Activated CD4-positive, alpha-beta T cell treated with anti-CD3 and anti-CD28 coated beads, Interleukin-2, amount 10 ng/mL, durations not matched to agents 7 days and 5 days (primary cell): ENCODE results near the gene ARHGAP26. TPM values are rescaled to one million over a fixed set of nuclear protein-coding genes. Genes with fewer than 3 reads are reported as not detected.

Experiments used
- CTCF ChIA-PET: fragments of 350-600 bp; sonication (Branson Sonifier 250); formaldehyde crosslinking; loops from one replicate; lab custom pipeline; 2021; ENCODE audit warnings: antibody characterized with exemption; lab: Charles Lee
- POLR2A ChIA-PET: fragments of 350-600 bp; sonication (Branson Sonifier 250); formaldehyde crosslinking; loops from one replicate; lab custom pipeline; 2021; ENCODE audit warnings: antibody characterized with exemption; lab: Charles Lee
- DNase-seq: peaks from one replicate; pipeline ENCODE4 v3.0.0-alpha.2; 2020
- H3K27ac Mint-ChIP-seq: one replicate; pipeline ENCODE4 v1.8.0; 2021; ENCODE audit warnings: mild to moderate bottlenecking, moderate library complexity, mixed read lengths
- H3K27me3 Mint-ChIP-seq: one replicate; pipeline ENCODE4 v1.8.0; 2021; ENCODE audit warnings: mixed read lengths
- H3K36me3 Mint-ChIP-seq: one replicate; pipeline ENCODE4 v1.8.0; 2021; ENCODE audit warnings: low read depth, mixed read lengths
- H3K4me1 Mint-ChIP-seq: one replicate; pipeline ENCODE4 v1.8.0; 2021; ENCODE audit warnings: mixed read lengths
- H3K4me3 Mint-ChIP-seq: one replicate; pipeline ENCODE4 v1.8.0; 2021; ENCODE audit warnings: mild to moderate bottlenecking, moderate library complexity, mixed read lengths
- H3K9me3 Mint-ChIP-seq: one replicate; pipeline ENCODE4 v1.8.0; 2021; ENCODE audit warnings: mixed read lengths
- total RNA-seq, 2 experiments: library from RNA; stranded (reverse); gene quantifications; one replicate each; pipeline ENCODE4 v1.2.3, GENCODE V29; 2021

The ARHGAP26 gene
- total RNA-seq, 2 experiments from 2014 or later: 21.0 to 21.5 TPM

DNA sequence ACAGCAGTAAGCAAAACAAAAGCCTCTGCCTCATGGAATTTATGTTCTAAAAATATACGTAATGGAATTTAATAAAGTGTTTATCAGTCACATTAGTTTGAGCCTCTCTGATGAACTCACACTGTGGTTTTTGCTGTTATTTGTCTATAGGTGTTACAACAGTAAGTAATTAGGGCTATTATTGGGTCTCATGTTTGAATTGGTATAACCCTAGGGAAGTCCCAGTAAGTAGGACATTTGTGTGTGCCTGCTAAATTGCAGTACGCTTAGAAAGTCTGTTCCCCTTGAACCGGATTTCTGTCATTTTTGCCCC lies 435.7 kb downstream of the ARHGAP26 start:
- Mint-ChIP-seq H3K9me3 (peaks cover 6% of the 10 kb centered on the region), H3K27ac (no peak overlapping the region), H3K4me1 (peaks cover 6% of the 10 kb centered on the region), H3K27me3 (no peaks in the 10 kb centered on the region), H3K4me3 (no peak overlapping the region), H3K36me3 (peaks cover 15% of the 10 kb centered on the region)
- no peak for DNase-seq
- ChIA-PET POLR2A (no interaction called here), CTCF (interaction anchor here (1.1 kb wide), 1 partner anchor 19 kb away, joined by 3 read pairs; no protein-coding TSS in a partner anchor)

DNA sequence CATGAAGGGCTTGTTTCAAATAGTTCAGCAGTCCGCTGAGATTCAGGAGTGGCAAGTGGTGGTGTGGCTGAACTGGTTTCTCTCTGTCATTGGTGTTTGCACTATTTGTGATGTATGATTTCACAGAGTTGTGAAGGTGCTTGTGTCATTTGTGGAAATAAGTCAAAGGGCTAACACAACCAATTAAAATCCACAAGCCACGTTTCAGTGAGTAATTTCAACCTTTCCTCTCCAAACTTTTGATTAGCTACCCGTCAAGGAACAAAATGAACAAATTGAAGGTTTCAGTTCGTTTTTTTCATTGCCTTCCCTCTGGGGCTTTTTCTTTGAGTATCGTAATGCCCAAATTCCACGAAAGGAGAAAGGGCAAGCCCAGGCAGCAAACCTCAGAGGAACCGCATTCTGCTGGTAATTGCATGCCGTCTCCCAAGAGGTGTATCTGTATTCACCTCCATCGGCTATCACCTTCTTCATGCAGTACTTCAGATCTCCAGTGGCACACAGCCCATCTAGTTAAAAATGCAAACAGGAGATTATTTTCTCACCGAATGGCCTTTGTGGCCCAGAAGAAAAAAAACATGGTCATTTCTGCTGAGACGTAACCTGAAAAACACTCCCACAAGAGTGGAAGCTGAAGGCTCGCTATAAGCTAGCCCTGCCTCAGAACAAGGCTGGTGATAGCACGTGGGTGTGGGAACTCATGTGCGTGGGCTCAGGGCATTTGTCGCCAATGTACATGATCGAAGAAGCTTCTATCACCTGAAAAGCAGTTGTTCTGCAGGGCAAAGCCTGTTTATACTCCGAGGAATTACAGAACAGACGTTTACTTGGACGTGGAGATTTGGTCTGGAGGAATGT lies 436.2 kb downstream of the ARHGAP26 start:
- peaks cover 6% of the 10 kb centered on the region for H3K4me1 Mint-ChIP-seq
- POLR2A ChIA-PET: no interaction called here
- DNase-seq: no peak
- CTCF ChIA-PET: interaction anchor here (0.6 to 1.2 kb wide), 3 partner anchors 15 to 938 kb away, joined by 3 to 4 read pairs (median 3); no protein-coding TSS in a partner anchor
- H3K9me3 Mint-ChIP-seq: peaks cover 6% of the 10 kb centered on the region
- no peaks in the 10 kb centered on the region for H3K27me3 Mint-ChIP-seq
- H3K36me3 Mint-ChIP-seq: peaks cover 14% of the 10 kb centered on the region
- H3K4me3 Mint-ChIP-seq: no peak overlapping the region
- no peak overlapping the region for H3K27ac Mint-ChIP-seq

DNA sequence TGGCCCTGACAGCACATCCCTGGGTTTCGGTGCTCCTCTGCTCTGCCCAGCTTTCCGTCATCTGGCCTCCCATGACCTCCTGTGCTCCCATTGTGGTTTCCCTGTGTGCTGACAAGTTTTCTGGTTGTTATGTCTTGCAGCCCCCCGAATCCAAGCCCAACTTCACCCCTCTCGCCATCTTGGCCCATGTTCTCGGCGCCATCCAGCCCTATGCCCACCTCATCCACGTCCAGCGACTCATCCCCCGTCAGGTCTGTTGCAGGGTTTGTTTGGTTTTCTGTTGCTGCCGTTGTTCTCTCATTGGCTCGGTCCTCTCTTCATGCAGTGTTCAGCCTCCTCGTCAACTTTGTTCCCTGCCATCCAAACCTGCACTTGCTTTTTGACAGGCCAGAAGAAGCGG lies 436.9 kb downstream of the ARHGAP26 start:
- POLR2A ChIA-PET: no interaction called here
- Mint-ChIP-seq H3K27ac (no peak overlapping the region), H3K4me3 (no peak overlapping the region), H3K4me1 (peaks cover 6% of the 10 kb centered on the region), H3K36me3 (peaks cover 13% of the 10 kb centered on the region), H3K27me3 (no peaks in the 10 kb centered on the region), H3K9me3 (peaks cover 6% of the 10 kb centered on the region)
- CTCF ChIA-PET: interaction anchor here (0.6 to 2.2 kb wide), 3 partner anchors 14 to 938 kb away, joined by 3 to 6 read pairs (median 4); no protein-coding TSS in a partner anchor
- no peak for DNase-seq

DNA sequence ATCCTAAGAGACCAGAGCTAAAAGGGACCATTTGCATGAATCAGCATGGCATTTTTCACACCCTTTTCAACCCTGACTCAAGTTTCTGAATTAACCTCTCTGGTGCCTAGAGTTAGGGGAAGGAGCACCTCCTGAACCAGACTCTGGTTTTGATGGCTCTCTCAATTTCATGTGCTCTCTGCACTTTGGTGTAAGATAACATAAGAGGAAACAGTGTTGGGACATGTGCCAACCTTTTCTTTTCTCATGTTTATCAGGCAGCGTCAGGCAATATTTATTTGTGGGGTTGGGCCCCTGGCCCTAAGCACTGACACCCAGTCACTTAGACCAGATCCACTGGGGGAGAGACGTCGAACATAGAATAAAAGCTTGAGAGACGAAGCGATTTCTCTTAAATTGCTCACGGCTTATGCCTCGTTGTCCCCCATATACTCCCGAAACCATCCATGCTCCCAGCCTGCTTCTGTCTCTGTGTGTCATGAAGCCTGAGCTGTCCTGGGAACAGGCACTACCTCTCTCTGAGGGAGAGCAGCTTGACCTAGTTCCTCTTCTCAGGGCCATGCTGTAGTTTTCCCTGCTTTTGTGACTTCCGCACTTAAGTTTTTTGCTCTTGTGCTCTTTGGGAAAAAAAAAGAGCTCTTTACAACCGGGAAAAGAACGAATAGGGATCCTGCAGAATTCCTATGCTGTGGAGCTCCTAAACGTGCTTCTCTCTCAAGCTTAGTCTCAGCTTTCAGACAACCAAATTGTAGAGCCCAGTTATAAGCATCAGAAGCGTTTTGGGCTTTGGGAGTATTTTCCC lies 437.6 kb downstream of the ARHGAP26 start:
- Mint-ChIP-seq H3K27me3 (no peaks in the 10 kb centered on the region), H3K4me3 (no peak overlapping the region), H3K36me3 (peaks cover 11% of the 10 kb centered on the region), H3K27ac (no peak overlapping the region), H3K9me3 (peaks cover 2% of the 10 kb centered on the region), H3K4me1 (peaks cover 6% of the 10 kb centered on the region)
- DNase-seq: no peak
- POLR2A ChIA-PET: interaction anchor here (1.0 kb wide), 1 partner anchor 141 kb away, joined by 4 read pairs; no protein-coding TSS in a partner anchor
- CTCF ChIA-PET: interaction anchor here (0.6 to 2.2 kb wide), 7 partner anchors 9 to 939 kb away, joined by 3 to 6 read pairs (median 4); no protein-coding TSS in a partner anchor

DNA sequence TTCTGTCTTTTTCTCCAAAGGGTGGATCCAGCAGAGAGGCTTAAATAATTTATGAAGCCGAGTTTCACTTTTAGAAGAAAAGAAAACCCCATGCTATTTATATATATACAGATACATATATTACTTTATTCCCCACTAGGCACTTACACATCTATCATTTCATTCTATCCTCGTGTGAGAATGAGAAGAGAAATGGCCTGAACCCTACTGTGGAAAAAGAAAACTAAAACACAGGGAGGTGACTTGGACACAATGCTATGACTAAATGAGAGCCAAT lies 438.1 kb downstream of the ARHGAP26 start:
- Mint-ChIP-seq H3K27me3 (no peaks in the 10 kb centered on the region), H3K36me3 (peaks cover 8% of the 10 kb centered on the region), H3K9me3 (peaks cover 2% of the 10 kb centered on the region), H3K4me3 (no peak overlapping the region), H3K4me1 (peaks cover 7% of the 10 kb centered on the region), H3K27ac (no peak overlapping the region)
- ChIA-PET CTCF (interaction anchor here (0.6 to 2.2 kb wide), 5 partner anchors 9 to 45 kb away, joined by 3 to 6 read pairs (median 6); no protein-coding TSS in a partner anchor), POLR2A (interaction anchor here (1.0 kb wide), 1 partner anchor 142 kb away, joined by 4 read pairs; no protein-coding TSS in a partner anchor)
- DNase-seq: no peak

DNA sequence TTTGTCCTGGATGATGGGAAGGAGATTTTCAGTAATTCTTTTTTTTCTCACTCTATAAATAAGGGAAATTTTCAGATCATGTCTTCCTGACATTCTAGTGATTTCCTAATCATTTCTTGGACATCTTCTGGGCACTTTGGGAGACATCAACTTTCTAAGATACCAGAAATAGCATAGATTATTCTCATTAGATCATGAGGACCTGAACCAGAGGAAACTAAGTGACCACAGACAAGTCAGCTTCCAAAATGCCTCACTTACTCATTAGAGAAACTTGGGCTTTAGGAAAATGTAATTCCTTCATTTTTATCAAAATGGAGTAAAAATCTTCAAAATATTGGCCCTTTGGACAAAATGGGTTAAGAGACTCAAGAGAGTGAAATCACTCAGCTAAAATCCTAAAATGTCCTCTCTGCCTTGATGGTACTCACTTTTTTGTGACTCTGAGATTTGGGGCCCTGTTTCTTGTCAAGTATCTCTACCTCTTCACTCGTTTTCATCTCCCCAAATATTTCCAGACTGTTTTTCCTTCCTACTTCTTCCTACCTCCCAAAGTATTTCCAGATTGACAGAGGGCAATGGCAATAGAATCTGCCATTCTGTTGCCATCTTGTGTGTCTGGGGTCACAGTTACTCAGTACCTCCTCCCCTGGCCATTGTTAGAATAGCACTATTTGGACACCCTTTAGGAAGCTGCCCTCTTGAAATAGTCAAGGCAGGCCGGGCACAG lies 438.8 kb downstream of the ARHGAP26 start:
- POLR2A ChIA-PET: interaction anchor here (1.0 kb wide), 1 partner anchor 143 kb away, joined by 4 read pairs; no protein-coding TSS in a partner anchor
- no peak overlapping the region for H3K27ac Mint-ChIP-seq
- CTCF ChIA-PET: interaction anchor here (0.6 to 2.2 kb wide), 5 partner anchors 10 to 45 kb away, joined by 3 to 6 read pairs (median 6); no protein-coding TSS in a partner anchor

DNA sequence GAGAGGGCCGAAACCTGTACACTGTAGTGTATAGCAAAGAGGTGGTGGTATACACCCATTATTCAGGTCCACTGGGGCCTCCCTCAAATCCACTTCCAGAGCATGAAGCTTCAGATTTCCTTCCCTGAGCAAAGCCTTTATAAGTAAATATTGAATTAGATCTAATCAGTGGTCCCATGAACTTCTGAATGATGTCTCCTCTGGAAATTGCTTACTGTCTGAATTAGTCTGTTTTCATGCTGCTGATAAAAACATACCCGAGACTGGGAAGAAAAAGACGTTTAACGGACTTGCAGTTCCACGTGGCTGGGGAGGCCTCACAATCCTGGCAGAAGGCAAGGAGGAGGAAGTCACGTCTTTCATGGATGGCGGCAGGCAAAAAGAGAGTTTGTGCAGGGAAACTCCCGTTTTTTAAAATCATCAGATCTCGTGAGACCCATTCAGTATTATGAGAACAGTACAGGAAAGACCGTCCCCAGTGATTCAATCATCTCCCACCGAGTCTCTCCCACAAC lies 439.8 kb downstream of the ARHGAP26 start:
- H3K4me3 Mint-ChIP-seq: no peak overlapping the region
- CTCF ChIA-PET: interaction anchor here (0.6 to 1.3 kb wide), 2 partner anchors 9 to 225 kb away, joined by 3 to 6 read pairs; no protein-coding TSS in a partner anchor
- no peaks in the 10 kb centered on the region for H3K27me3 Mint-ChIP-seq
- no peak overlapping the region for H3K27ac Mint-ChIP-seq
- peaks cover 8% of the 10 kb centered on the region for H3K36me3 Mint-ChIP-seq
- peaks cover 14% of the 10 kb centered on the region for H3K4me1 Mint-ChIP-seq
- no peak for DNase-seq
- peaks cover 2% of the 10 kb centered on the region for H3K9me3 Mint-ChIP-seq
- POLR2A ChIA-PET: no interaction called here

More for the DNA sequence above, 438.8 kb downstream of the ARHGAP26 start:
- H3K27me3 Mint-ChIP-seq: no peaks in the 10 kb centered on the region
- peaks cover 12% of the 10 kb centered on the region for H3K4me1 Mint-ChIP-seq
- H3K9me3 Mint-ChIP-seq: peaks cover 2% of the 10 kb centered on the region
- H3K4me3 Mint-ChIP-seq: no peak overlapping the region
- H3K36me3 Mint-ChIP-seq: peaks cover 8% of the 10 kb centered on the region
- DNase-seq: no peak

DNA sequence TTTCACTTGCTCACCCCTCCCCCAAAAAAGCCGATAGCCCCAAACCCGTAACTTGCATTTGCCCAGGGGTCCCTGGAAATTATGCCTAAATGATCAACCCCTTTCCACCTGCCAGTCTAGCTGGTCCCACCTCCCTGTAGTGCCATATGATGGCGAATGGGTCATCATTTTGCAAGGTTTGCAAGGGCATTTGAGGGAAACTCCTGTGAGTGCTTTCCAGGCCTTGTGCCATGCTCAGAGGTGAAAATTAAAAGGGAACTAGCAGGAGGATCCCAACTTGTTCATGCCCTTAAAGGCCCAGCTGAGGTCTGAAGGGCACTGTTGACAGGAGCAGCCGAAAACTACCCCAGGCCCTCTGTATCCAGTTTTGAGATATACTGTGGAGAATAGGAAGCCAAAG lies 440.4 kb downstream of the ARHGAP26 start:
- POLR2A ChIA-PET: no interaction called here
- no peak for DNase-seq
- H3K4me3 Mint-ChIP-seq: no peak overlapping the region
- no peaks in the 10 kb centered on the region for H3K27me3 Mint-ChIP-seq
- peaks cover 2% of the 10 kb centered on the region for H3K9me3 Mint-ChIP-seq
- H3K4me1 Mint-ChIP-seq: peaks cover 14% of the 10 kb centered on the region
- CTCF ChIA-PET: no interaction called here
- peaks cover 8% of the 10 kb centered on the region for H3K36me3 Mint-ChIP-seq
- no peak overlapping the region for H3K27ac Mint-ChIP-seq

DNA sequence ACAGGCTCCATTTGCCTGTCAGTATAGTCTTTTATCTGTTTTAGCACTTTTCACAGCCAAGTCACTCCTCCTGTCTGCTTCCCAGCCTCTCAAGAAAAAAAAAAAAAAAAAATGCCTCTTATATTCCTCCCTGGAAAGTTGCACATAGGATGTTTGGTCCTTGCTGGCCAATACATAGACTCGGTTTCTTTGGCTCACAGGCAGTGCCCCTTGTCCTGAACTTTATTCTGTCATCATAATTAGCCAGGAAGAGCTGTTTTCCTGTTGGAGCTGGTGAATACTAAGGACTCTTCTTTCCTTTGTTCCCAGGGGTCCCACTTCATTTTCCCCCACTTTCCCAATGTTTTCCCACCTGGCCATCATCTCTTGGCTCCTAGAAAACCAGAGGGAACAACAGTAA lies 442.1 kb downstream of the ARHGAP26 start:
- POLR2A ChIA-PET: no interaction called here
- H3K4me1 Mint-ChIP-seq: peaks cover 11% of the 10 kb centered on the region
- CTCF ChIA-PET: interaction anchor here (0.6 to 1.0 kb wide), 2 partner anchors 25 to 70 kb away, joined by 3 to 4 read pairs; no protein-coding TSS in a partner anchor
- H3K9me3 Mint-ChIP-seq: peaks cover 2% of the 10 kb centered on the region
- H3K4me3 Mint-ChIP-seq: no peak overlapping the region
- H3K27ac Mint-ChIP-seq: no peak overlapping the region
- DNase-seq: no peak
- H3K36me3 Mint-ChIP-seq: peaks cover 8% of the 10 kb centered on the region
- H3K27me3 Mint-ChIP-seq: no peaks in the 10 kb centered on the region

DNA sequence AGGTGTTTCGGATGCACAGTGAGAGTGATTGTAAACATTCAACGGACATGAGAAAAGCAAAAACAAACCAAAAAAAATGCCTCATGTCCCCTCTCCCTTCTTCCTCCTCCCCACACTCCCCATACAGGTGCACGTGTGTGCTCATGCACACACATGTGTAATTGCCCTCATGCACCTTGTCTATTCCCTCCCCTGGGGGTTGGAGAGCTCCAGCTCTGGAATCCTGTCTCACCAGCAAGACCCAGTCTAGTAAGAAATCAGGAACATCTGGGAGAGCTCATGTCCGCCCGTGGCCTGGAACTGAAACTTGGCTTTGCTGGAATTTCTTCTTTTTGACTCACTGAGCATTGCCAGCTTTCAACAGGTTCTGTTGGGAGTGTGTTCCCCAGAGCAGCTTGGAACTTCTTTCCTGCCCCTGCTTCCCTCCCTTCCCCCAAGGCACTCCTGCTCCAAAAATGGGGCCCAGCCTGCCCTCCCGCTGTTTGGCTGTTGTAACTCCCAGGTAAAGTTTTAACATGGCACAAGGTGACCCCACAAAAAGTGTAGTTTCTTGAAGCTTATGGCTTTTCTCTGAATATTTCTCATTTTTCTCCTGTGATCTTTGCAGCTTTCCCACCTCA lies 443.2 kb downstream of the ARHGAP26 start:
- no peak for DNase-seq
- Mint-ChIP-seq H3K4me1 (peaks cover 19% of the 10 kb centered on the region), H3K36me3 (peaks cover 11% of the 10 kb centered on the region), H3K4me3 (no peak overlapping the region), H3K27me3 (no peaks in the 10 kb centered on the region), H3K9me3 (peaks cover 2% of the 10 kb centered on the region), H3K27ac (no peak overlapping the region)
- ChIA-PET CTCF (interaction anchor here (0.9 to 1.0 kb wide), 2 partner anchors 14 to 17 kb away, joined by 3 read pairs; no protein-coding TSS in a partner anchor), POLR2A (no interaction called here)

DNA sequence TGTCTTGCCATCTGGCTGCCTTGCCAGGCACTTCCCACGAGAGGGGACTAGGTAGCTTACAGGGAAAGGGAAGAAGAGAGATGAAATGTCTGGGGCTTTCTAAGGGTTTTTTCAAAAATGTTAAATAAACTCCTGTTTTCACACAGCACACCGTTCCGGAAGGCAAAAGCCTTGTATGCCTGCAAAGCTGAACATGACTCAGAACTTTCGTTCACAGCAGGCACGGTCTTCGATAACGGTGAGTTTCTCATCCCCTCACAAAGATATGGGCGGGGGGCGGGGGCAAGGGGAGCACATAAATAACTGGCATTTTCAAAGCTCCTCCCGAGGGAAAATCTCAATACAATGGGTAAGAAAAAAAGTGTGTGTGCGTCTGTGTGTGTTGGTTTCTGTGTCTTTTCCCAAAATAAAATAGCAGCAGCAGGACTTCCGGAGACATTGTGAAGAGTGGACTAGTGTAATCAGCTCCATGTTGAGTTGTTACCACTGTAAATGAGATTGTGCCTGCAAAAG lies 443.7 kb downstream of the ARHGAP26 start:
- H3K36me3 Mint-ChIP-seq: peaks cover 9% of the 10 kb centered on the region
- ChIA-PET CTCF (interaction anchor here (0.9 to 1.0 kb wide), 3 partner anchors 13 to 31 kb away, joined by 3 to 5 read pairs (median 3); no protein-coding TSS in a partner anchor), POLR2A (no interaction called here)
- H3K27ac Mint-ChIP-seq: no peak overlapping the region
- no peaks in the 10 kb centered on the region for H3K27me3 Mint-ChIP-seq
- no peak for DNase-seq
- peaks cover 2% of the 10 kb centered on the region for H3K9me3 Mint-ChIP-seq
- peaks cover 19% of the 10 kb centered on the region for H3K4me1 Mint-ChIP-seq
- no peak overlapping the region for H3K4me3 Mint-ChIP-seq
